ENCODE results near the gene APMAP.

APMAP gene

DNA sequence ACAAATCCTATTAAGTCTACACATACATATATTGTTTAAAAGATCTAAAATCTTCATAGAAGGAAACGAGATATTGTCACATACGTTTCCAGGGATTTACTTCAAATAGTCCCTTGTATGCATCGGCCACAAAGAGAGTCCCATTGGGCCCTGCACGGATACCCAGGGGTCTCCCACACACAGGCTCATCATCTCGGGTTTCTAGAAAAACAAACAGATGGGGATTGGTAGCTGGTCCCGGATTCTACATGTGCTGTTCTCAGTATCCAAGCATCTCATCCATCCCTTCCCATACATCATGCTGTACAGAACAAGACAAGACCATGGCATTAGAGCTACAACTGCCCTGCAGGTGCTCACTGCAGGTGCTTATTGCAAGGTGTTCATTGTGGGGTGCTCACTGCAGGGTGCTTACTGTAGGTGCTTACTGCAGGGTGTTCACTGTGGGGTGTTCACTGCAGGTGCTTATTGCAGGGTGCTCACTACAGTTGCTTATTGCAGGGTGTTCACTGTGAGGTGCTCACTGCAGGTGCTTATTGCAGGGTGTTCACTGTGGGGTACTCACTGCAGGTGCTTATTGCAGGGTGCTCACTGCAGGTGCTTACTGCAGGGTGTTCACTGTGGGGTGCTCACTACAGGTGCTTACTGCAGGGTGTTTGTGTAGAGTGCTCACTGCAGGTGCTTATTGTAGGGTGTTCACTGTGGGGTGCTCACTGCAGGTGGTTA lies 21.0 kb downstream of the APMAP start:
- TF ChIP-seq TEAD4 (IDR thresholded peaks at IDR 0.05) (no peak), EP300 (IDR thresholded peaks at IDR 0.05; ENCODE audit: borderline replicate concordance) (no peak), ZBTB7A (IDR thresholded peaks at IDR 0.05; ENCODE audit: low read depth) (no peak), TCF12 (IDR thresholded peaks at IDR 0.05; ENCODE audit: low read depth) (no peak), RAD21 (IDR thresholded peaks at IDR 0.05; ENCODE audit: low read depth) (no peak), CREB1 (IDR thresholded peaks at IDR 0.05; ENCODE audit: low read depth) (no peak), FOXM1 (IDR thresholded peaks at IDR 0.05; ENCODE audit: borderline replicate concordance, low read depth) (no peak), CEBPB (IDR thresholded peaks at IDR 0.05) (no peak), YY1 (IDR thresholded peaks at IDR 0.05; ENCODE audit: low read depth) (no peak), EGR1 (IDR thresholded peaks at IDR 0.05) (no peak), NFIC (IDR thresholded peaks at IDR 0.05) (no peak)
- TF ChIP-seq, protein P1, sequence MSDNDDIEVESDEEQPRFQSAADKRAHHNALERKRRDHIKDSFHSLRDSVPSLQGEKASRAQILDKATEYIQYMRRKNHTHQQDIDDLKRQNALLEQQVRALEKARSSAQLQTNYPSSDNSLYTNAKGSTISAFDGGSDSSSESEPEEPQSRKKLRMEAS (IDR thresholded peaks at IDR 0.05): no peak
- TF ChIP-seq, protein P2, sequence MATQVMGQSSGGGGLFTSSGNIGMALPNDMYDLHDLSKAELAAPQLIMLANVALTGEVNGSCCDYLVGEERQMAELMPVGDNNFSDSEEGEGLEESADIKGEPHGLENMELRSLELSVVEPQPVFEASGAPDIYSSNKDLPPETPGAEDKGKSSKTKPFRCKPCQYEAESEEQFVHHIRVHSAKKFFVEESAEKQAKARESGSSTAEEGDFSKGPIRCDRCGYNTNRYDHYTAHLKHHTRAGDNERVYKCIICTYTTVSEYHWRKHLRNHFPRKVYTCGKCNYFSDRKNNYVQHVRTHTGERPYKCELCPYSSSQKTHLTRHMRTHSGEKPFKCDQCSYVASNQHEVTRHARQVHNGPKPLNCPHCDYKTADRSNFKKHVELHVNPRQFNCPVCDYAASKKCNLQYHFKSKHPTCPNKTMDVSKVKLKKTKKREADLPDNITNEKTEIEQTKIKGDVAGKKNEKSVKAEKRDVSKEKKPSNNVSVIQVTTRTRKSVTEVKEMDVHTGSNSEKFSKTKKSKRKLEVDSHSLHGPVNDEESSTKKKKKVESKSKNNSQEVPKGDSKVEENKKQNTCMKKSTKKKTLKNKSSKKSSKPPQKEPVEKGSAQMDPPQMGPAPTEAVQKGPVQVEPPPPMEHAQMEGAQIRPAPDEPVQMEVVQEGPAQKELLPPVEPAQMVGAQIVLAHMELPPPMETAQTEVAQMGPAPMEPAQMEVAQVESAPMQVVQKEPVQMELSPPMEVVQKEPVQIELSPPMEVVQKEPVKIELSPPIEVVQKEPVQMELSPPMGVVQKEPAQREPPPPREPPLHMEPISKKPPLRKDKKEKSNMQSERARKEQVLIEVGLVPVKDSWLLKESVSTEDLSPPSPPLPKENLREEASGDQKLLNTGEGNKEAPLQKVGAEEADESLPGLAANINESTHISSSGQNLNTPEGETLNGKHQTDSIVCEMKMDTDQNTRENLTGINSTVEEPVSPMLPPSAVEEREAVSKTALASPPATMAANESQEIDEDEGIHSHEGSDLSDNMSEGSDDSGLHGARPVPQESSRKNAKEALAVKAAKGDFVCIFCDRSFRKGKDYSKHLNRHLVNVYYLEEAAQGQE (IDR thresholded peaks at IDR 0.05; ENCODE audit: low read depth): no peak

DNA sequence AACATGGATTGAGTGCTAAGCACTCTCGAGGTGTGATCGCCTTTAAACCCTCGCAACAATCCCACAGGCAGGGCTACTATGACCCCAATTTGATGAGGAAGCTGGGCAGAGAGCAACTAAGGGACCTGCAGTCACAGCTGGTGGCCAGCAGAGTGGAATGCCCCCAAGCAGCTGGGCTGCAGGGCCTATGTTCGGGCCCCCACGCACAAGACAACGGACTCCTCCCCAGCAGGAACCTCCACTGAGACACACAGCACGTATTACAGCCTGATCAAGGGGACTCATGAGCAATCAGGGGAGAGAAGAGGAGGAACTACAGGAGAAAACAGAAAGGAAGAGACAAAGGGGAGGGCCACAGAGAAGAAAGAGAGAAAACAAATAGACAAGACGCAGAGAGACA lies 21.8 kb downstream of the APMAP start:
- TF ChIP-seq, protein P2 (IDR thresholded peaks at IDR 0.05; ENCODE audit: low read depth): no peak
- TF ChIP-seq, protein P3, sequence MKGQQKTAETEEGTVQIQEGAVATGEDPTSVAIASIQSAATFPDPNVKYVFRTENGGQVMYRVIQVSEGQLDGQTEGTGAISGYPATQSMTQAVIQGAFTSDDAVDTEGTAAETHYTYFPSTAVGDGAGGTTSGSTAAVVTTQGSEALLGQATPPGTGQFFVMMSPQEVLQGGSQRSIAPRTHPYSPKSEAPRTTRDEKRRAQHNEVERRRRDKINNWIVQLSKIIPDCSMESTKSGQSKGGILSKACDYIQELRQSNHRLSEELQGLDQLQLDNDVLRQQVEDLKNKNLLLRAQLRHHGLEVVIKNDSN (IDR thresholded peaks at IDR 0.05): no peak
- no peak for TF ChIP-seq CREB1 (IDR thresholded peaks at IDR 0.05; ENCODE audit: low read depth)
- TF ChIP-seq YY1 (IDR thresholded peaks at IDR 0.05; ENCODE audit: low read depth): no peak
- no peak for TF ChIP-seq TCF12 (IDR thresholded peaks at IDR 0.05; ENCODE audit: low read depth)
- no peak for TF ChIP-seq TAF1 (IDR thresholded peaks at IDR 0.05; ENCODE audit: low read depth)
- no peak for TF ChIP-seq CEBPB (IDR thresholded peaks at IDR 0.05)
- TF ChIP-seq ZBTB7A (IDR thresholded peaks at IDR 0.05; ENCODE audit: low read depth): no peak
- no peak for TF ChIP-seq EGR1 (IDR thresholded peaks at IDR 0.05)
- no peak for TF ChIP-seq TEAD4 (IDR thresholded peaks at IDR 0.05)
- TF ChIP-seq, protein P1 (IDR thresholded peaks at IDR 0.05): no peak

DNA sequence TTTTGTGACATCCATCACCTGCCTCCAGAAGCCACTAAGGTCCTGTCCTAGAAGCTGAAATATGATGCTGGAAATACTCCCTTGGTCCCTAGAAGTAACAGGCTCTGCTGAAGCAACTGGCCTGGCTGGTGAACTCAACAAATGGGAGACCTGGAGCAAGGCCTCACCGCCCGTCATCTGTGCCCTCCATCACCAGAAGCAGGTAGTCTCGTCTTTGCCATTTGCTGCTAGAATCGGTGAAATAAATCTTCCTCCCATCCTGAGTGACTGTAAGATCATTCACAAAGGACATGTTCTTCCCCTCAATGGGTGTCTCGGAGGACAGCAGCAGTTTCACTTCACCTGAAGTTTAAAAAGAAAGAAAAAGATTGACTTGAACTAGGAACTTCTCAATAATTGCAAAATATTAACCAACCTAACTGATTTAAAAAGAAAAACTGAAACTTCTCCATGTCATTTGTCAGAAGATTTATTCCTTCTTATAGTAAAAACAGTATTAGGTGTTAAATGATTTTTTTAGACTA lies 22.5 kb downstream of the APMAP start:
- no peak for TF ChIP-seq ZBTB7A (IDR thresholded peaks at IDR 0.05; ENCODE audit: low read depth)
- no peak for TF ChIP-seq TCF12 (IDR thresholded peaks at IDR 0.05; ENCODE audit: low read depth)
- TF ChIP-seq FOXM1 (IDR thresholded peaks at IDR 0.05; ENCODE audit: borderline replicate concordance, low read depth): no peak
- TF ChIP-seq, protein P3 (IDR thresholded peaks at IDR 0.05): no peak

DNA sequence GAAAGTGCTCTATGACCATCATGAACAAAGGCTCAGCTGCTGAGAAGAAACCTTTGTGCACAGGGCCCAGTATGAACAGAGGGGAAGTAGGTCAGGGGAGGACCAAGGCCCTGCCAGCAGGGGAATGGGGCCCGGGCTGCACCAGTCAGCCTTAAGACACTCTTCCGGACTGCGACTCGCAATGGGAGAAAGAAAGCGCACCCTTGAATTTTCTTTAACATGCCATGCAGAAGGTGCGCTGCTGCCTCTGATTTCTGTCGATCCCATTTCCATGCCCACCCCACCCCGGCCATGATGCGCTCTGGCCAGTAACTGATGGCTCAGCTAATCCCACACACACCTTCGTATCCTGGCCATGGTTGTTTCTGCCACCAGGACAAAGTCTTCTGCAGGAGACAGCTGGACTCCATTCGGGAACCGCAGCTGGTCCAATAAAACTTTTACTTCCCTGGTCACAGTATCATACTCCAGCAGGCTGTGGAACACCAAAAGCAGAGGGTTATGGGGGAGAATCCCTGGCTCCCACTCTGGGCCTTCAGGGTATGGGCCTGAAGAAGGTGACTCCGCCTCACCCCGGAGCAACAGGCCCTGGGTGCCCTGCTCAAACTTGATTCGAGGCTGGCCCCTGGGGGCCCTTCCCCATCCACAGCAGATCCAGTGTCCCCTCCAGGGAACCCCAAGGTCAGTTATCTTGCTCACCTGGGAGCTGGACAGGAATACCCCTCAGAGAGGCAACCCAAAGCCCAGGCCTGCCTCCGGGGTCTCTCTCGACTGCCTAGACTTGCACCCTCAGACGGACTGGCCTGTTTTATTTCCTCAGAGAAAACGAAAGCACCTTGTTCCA lies 23.1 kb downstream of the APMAP start:
- TF ChIP-seq, protein P2 (IDR thresholded peaks at IDR 0.05; ENCODE audit: low read depth): no peak
- TF ChIP-seq TCF12 (IDR thresholded peaks at IDR 0.05; ENCODE audit: low read depth): no peak
- TF ChIP-seq ZBTB7A (IDR thresholded peaks at IDR 0.05; ENCODE audit: low read depth): no peak
- TF ChIP-seq, protein P3 (IDR thresholded peaks at IDR 0.05): no peak
- TF ChIP-seq EGR1 (IDR thresholded peaks at IDR 0.05): no peak
- no peak for TF ChIP-seq CREB1 (IDR thresholded peaks at IDR 0.05; ENCODE audit: low read depth)
- TF ChIP-seq RAD21 (IDR thresholded peaks at IDR 0.05; ENCODE audit: low read depth): no peak
- no peak for TF ChIP-seq NFIC (IDR thresholded peaks at IDR 0.05)
- no peak for TF ChIP-seq EP300 (IDR thresholded peaks at IDR 0.05; ENCODE audit: borderline replicate concordance)

All from Ishikawa (cell line).